GM19397 (cell line): Measurements from ENCODE around the gene PPP3CA.
A peak's percentile ranks its signal among the peaks of the same experiment; 100 is the strongest.
"Not testable (repeated sequence)": the region's sequence is repeated elsewhere in the genome, so short reads cannot be mapped to it uniquely, and the experiment has no call there.

Experiments
- ATAC-seq: cut with Tn5 transposase; IDR thresholded peaks from one replicate; pipeline ENCODE4 v1.9.1; 2021; ENCODE audit warnings: mild to moderate bottlenecking, moderate library complexity; ENCODE audit not compliant: unreplicated experiment

Gene PPP3CA

DNA sequence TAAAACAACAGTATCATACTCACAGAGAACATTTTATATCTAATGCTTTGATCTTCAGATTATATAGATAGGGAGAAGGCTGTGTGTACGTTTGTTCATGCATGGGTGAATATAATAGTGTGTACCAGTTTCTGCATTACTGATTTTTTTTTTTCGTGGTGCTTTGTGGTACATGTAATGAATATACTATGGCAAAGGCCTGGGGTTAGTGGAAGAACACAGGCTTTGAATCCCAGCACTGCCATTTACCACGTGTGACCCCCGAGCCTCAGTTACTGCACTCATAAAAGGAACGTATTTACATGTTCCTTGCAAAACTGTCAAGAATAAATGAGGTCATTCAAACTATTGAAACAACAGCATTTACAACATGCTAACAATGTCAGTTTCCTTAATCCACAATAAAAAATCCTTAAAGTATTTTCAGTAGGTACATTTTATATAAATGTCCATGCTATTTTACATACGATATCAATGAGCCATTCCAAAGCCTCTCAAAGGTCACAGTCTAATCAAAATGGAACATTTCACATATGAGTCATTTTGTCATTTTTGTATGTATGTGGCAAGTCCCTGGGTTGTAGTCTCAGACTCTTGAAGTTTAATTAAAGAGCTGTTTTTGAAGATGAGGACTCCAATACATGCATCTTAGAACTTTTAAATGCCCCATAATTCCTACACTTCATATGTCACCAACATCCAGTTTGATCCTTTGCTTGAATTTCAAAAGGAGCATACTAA is 242.8 kb downstream of the PPP3CA start:
- no peak for ATAC-seq

DNA sequence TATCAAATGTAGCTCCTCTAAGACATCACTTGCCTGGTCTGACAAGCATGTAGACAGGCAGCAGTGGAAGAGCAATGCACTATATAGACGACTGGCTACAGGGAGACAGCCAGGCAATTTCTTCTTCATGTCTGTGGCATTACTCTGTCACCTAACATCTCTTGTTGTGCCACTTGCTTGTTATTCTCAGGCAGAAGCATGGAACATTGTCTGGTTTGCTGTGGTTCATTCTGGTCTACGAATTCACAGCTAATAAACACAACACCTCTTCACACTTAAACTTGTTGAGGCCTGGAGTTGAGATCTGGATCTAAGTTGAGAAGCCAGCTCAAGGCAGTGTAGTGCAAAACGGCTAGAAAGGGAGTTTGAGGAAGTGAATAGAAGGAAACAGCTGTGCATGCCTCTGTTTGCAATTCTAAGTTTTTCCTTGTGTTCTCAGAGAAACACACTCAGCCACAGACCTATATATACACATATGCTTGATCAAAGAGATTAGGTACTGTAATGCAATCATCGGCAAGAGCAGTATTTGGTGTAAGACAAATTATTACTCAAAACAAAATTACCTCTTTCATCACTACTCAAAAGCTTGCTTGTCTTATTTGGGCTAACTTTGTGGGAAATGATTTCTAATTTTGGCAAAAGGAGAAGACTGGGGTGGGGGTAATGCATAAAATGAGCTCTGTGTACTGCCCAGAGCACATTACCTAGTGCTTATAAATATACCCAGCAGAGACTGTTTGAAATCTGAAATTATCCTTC is 243.8 kb downstream of the PPP3CA start:
- peak; percentile 80 for ATAC-seq

DNA sequence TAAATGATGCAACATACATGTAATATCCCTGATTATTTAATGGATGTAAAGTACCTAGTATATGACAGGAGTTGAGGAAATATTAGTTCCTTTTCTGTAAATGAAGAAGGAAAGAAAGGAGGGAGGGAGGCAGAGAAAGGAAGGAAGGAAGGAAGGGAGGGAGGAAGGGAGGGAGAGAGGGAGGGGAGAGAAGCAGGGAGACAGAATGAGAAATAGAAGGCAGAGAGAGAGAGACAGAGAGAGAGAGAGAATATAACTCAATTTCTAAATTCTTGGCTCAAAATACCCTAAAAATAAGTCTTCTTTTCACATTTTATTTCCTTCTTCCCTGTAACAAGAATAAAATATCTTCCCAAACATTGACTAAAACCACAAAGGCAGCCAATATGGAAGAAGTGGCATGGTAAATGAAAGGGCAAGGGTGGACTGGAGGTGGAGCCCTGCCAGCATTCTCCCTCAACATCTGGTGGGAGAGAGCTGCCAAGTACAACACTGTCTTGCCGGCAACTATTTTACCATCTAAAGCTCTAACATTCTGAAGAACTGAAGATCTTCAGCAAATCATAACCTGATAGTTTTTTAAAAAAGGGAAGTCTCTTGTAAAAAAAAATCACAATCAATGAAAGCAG is 245.1 kb downstream of the PPP3CA start:
- no peak for ATAC-seq

DNA sequence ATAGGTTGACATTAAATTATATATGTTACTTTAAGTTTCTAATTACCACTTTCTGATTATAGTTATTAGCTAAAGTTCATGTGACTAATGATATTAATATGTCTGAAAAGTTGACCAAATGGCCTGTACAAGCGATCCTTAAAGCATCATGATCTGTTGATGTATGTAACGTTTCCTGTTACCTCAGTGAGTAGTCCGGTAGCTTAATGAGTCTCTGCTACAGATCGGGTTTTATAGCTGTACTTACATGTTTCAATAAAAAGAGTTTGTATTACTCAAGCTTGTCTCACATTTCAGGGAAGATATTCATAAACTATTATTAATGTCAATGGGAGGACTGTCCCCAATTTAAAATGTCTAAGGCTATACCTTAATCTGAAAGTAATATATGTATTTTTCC is 246.3 kb downstream of the PPP3CA start:
- ATAC-seq: no peak

DNA sequence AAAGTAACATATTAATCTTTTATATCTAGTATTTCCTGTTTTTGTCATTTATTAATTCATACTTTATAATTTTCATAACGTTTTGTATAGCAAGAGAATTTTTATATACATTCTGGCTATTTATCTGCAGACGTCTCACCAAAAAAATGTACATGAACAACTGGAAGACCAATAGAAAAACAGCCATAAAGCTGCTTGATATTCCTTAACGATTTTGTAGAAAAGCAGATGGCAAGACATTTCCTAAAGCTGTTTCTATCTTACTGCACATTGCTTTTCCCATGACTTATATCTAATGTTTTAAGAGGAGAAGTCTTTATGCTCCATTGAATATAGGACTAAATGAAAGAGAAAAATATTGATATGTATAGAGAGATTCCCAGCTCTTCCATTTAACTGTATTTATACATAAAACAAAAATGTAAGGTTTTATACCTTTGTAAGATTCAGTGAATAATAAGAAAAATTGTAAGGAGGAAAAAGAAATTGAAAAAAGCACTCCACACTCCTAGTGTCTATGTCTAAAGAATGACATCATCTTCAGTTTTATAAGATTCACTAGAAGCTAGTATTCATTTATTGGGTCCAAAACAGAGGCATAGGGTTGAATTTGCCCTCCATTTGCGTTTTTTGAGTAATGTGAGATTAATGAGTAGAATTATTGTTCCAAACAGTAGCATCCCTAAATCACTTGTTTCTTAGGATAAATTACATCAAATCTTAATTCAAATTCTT is 248.5 kb downstream of the PPP3CA start:
- no peak for ATAC-seq

DNA sequence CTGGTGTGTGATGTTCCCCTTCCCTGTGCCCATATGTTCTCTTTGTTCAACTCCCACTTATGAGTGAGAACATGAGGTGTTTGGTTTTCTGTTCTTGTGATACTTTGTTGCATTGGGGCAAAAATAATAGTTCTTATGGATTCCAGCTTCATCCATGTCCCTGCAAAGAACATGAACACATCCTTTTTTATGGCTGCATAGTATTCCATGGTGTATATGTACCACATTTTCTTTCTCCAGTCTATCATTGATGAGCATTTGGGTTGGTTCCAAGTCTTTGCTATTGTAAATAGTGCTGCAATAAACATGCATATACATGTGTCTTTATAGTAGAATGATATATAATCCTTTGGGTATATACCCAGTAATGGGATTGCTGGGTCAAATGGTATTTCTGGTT is 254.7 kb downstream of the PPP3CA start:
- not testable (repeated sequence) for ATAC-seq

DNA sequence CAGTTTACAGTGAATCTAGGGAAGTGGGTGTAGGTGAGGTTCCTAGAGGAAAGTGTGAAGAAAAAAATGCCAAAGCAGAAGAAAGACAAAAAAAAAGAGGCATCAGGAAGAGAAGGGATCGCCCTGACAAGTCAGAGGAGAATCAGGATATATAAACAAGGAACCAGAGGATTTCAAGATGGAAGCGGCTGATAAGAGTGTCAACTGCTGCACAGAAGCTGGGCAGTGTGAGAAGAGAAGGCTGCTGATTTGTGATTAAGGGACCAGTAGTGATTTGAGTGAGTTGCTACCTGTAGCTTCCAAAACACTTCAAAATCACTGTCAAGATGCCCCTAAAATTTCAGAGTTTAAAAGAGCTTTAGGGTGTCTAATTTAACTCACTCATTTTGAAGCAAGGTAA is 258.2 kb downstream of the PPP3CA start:
- no peak for ATAC-seq

DNA sequence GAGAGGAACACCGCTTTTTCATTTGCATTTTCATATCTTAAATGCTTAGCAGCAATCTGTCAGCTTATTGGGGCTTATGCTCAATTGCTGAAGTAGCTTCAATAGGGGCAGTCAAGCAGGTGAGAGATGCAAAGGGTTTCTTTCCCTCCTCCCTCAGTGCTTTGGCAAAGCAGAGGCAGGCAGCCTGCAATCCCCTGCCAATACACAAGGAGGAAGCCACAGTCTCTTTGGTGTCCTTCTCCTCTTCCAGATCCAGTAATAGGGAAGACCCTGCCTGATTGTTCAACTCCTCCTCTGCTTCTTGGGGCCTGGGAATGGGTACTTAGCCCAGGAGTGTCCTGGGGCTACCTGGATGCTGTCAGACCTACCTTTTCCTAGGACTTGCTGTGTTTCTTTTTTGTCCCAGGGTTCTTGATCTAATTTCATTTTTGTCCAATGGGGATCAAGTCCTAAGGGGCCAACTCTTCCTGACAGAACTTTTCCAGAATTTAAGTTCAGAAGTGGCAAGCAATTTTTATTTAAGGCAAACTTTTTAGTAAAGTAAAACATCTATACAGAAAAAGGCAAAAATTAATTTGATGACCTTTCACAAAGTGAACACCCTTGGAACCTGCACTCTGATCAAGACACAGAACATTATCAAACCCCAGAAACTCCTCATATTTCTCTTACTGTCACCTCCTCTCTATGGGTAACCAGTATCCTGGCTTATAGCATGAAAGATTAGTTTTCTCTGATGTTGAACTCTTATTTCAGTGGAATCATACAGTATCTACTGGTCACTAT is 260.3 kb downstream of the PPP3CA start:
- no peak for ATAC-seq

DNA sequence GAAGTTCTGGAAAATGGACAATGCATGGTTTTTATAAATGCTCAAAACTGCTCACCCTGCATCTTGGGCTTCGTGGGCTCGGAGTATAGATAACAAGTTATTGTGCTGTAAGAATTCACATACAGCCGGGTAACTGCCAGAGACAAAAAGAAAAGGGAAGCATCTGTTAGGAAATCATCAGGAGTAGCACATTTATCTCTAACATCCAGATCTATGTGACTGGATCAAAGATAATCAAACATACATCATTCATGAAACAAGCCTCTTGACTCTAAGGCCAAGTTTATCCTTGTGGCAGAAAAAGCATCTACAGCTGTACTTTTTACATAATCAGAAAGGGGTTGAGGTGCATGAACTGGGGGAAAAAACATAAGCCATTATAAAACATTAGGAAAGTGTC is 264.2 kb downstream of the PPP3CA start:
- ATAC-seq: no peak

DNA sequence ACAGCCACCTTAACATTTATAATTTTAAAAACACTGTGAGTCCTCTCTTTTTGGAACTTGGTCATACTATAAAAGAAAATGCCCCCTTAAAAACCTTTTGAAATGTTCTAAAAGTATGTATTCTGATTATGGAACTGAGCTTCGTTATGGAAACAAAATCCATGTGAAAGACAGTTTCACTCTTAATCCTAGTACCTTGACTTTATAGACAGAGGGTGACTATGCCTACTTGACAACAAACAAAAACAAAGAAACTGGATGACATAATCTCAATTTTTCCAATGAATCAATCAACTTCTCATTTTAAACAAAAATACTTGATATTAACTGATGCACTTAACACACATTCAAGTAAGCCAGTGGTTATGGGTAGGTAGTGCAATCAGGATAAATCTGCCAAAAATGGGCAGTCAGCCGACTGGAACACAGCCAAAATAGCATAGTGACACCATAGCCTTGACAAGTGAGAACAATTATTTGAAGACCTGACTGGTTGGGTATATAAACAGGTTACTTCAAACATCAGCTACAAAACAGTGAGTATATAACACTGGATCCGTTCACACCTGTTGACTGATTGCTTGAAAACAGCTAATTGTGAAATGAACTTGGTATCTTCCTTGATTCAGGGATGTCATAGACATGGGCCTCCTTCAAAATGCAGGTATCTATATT is 265.5 kb downstream of the PPP3CA start:
- ATAC-seq: no peak

DNA sequence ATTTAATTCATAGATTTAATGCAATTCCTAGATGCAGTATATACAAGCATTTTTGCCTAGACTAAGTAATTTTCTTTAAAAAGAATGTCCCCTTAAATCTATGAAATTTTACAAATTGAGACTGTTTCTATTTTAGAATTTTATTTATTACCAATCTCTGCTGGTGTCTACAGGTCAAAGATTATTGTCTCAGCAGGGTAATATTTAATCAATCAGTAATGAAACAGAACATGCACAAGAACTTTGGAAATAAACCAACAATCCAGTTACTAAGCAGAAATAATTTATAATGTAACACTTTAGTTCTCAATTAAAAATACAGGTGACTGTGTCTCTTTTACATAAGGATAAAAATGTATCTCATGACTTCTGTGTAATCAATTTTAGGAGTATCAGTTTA is 266.2 kb downstream of the PPP3CA start:
- ATAC-seq: no peak

DNA sequence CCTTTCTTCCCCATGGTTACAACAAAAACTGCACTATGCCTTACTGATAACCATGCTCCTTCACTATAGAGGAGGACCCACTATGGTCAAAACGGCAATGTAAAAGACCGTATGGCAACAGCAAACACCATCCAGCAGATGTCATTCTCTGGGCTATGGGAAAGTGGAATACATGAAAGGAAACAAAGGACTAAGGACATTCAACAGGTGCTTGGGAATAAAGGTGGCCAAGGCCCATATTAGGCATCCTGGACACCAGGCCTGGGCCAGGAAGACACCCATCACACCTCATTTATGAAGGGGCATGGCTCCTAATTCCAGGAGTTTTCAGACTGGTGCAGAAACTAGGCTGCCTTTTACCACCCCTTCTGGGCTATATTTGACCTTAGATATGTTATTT is 268.4 kb downstream of the PPP3CA start:
- no peak for ATAC-seq

DNA sequence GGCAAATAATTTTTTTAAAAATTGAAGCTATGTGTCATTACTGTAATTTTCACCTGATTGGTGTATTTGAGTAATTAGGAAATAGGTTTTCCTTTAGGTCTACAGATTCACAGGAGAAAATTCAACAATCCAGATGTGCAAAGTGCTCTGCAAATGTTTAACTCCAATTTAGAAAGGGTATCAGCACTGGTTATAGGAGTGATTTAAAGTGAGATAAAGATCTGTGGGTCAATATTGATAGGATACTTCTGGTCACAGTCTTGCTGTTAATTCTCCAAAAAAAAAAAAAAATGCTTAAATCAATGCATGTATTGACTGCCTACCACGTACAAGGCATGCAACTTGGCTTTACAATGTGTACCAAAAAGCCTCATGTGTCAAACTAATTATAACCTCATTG is 271.3 kb downstream of the PPP3CA start:
- no peak for ATAC-seq

DNA sequence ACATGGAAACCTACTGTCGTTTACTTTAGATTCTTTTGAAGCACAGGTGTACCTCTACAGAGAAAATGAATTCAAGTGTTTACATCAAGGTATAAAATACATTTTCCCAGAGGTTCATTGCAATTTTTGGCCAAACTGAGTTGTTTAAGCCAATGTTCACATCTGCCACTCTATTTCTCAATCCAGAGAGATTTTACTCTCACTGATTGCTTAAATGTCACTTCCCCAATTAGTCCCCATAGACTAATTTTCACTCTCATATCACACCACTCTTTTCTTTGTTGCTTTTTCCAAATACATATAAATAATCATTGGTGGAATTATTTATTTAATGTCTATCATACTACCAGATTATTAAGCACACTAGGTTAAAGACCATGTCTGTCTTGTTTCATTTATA is 271.8 kb downstream of the PPP3CA start:
- no peak for ATAC-seq

DNA sequence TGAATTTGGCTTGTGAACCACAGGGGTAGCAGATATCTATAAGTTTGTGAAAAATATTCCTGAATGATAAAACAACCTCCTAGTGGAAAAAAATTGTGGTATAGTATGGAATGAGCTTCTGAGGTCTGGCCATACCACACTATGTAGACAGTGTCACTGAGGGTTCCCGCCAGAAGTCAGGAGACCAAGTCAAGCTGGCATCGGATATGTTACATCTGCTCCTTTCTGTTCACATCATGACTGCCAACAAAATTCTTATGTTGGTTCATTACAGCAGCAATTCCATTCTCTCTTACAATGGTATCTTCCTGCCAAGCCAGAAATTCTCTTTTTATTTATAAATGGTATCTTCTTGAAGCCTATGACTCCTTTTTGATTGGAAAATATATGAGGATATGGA is 273.0 kb downstream of the PPP3CA start:
- ATAC-seq: no peak

DNA sequence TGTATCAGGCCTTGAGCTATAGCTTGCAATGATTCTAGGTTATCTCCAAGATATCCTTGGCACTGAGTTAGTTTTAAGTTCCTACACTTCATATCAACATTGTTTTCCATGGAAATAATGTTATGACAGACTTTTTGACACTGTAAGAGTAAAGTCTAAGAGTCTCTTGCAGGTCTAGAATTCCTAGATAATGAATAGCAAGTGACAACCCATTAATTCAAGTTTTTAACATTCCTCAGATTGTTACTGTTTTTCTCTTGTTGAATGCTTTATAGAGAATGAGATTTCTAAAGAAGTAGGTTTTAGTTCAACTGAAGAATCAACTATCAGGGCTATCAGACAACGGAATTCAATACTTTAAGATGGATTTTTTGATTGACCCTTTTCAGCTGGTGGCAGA is 276.1 kb downstream of the PPP3CA start:
- no peak for ATAC-seq

DNA sequence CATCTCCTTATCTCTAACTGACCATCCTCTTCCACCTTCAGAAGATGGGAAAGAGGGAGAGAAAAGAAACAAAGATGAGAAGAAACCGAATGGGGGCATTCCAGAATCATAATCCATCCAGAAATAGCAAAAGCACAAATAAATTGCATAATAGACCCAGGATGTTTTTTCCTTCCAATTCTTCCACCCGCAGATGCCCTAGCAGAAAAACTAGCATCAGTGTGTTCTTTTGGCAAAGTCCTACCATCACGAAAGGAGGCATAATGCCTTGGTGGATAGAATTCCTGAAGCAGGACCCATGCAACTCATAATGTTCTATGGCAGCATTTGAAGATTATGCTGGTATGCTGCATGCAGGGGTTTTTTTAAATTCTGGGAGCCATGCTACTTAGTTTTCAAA is 279.2 kb downstream of the PPP3CA start:
- no peak for ATAC-seq

DNA sequence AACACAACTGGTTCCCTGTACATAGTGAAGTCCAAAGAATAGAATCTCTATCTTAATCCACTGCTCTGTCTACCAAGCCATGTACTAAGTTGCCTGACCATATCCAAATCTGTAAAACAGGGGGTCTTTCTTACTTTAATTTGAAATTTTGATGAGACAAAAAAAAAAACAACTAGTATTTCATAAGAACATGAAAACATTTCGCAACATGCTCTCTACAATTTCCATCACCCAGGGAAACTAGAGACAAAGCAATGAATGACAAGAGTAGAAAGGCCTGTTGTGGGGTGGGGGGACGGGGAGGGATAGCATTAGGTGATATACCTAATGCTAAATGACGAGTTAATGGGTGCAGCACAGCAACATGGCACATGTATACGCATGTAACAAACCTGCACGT is 279.9 kb downstream of the PPP3CA start:
- ATAC-seq: no peak

DNA sequence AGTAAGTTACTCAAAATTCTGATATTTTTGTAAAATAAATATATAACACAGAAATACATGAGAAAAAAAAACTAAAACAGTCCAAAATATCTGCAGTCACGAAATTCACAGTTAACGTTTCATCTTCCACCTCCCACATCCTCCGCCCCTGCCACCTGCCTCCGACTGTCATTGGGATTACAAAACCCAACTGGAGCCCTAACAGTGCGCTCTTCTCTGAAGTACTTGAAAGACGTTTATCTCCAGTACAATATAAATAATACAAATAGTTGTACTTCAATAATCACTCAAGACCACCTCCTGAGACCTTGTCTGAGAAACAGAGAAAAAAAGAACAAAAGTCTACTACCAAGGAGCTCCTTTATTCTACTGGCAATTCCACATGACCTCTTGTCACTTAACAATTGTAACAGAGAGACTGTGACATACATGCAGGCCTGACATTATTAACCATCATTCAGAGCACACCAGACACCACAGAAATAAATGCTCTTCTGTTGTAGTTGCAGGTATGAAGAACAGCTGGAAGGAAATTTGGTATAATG is 280.6 kb downstream of the PPP3CA start:
- no peak for ATAC-seq
